IMR-90 (cell line): ENCODE data around the gene SPON1. TPM values are rescaled to one million over a fixed set of nuclear protein-coding genes. Genes with fewer than 3 reads are reported as not detected.

Experiments used
- ATAC-seq: fragments of 200-7000 bp; cut with Tn5 transposase; 2 replicates; pipeline ENCODE4 v1.9.1; 2020; ENCODE audit warnings: low read depth, mild to moderate bottlenecking, moderate library complexity
- BruUV-seq: library from RNA; stranded (reverse); fragments of 400-500 nt; replicated peaks from 2 replicates; lab custom pipeline; 2021; lab: Mats Ljungman, UMichigan
- CTCF ChIA-PET: fragments of 300-600 bp; formaldehyde crosslinking; extraction: SDS; loops from one replicate; lab custom pipeline; 2021; ENCODE audit warnings: antibody characterized with exemption; lab: Yijun Ruan, JAX
- POLR2A ChIA-PET: fragments of 300-600 bp; sonication (Branson Sonifier 250); formaldehyde crosslinking; loops from one replicate; lab custom pipeline; 2022; ENCODE audit warnings: antibody characterized with exemption; ENCODE audit not compliant: unreplicated experiment; lab: Charles Lee
- DNase-seq: peaks from one replicate; pipeline ENCODE4 v3.0.0; 2013
- H2AFZ ChIP-seq: replicated peaks from 2 replicates; pipeline ENCODE3; 2013; ENCODE audit warnings: low read length, mild to moderate bottlenecking; ENCODE audit not compliant: poor library complexity
- H2AK5ac ChIP-seq: 2 replicates; pipeline ENCODE4 v1.6.1; 2013; ENCODE audit warnings: low read depth, low read length, inconsistent platforms
- H2AK9ac ChIP-seq: replicated peaks from 2 replicates; pipeline ENCODE3; 2013; ENCODE audit warnings: mild to moderate bottlenecking, low read depth, low read length, moderate library complexity; ENCODE audit not compliant: poor library complexity
- H2BK120ac ChIP-seq: 2 replicates; pipeline ENCODE4 v1.6.1; 2013; ENCODE audit warnings: low read depth, low read length, inconsistent platforms
- H2BK15ac ChIP-seq: 3 replicates; pipeline ENCODE4 v1.6.1; 2013; ENCODE audit warnings: low read depth, low read length, inconsistent platforms
- H2BK20ac ChIP-seq: 2 replicates; pipeline ENCODE4 v1.6.1; 2013; ENCODE audit warnings: low read depth, mild to moderate bottlenecking, inconsistent platforms, low read length, moderate library complexity
- H2BK5ac ChIP-seq: 2 replicates; pipeline ENCODE4 v1.6.1; 2013; ENCODE audit warnings: mild to moderate bottlenecking, low read depth, low read length, inconsistent platforms; ENCODE audit not compliant: poor library complexity, severe bottlenecking
- H3K14ac ChIP-seq: replicated peaks from 2 replicates; pipeline ENCODE4 v1.6.1; 2013; ENCODE audit warnings: low read depth, low read length, inconsistent platforms
- H3K18ac ChIP-seq: 2 replicates; pipeline ENCODE4 v1.6.1; 2013; ENCODE audit warnings: low read depth, low read length, control low read depth
- H3K23ac ChIP-seq: 2 replicates; pipeline ENCODE4 v1.6.1; 2013; ENCODE audit warnings: low read depth, low read length, inconsistent platforms
- H3K27ac ChIP-seq: 2 replicates; pipeline ENCODE4 v1.5.1; 2013; ENCODE audit warnings: mild to moderate bottlenecking, control low read depth, low read length; ENCODE audit not compliant: insufficient read depth
- H3K27me3 ChIP-seq: 2 replicates; pipeline ENCODE4 v1.6.1; 2013; ENCODE audit warnings: low read length; ENCODE audit not compliant: control insufficient read depth, insufficient read depth
- H3K36me3 ChIP-seq: 2 replicates; pipeline ENCODE4 v1.6.1; 2013; ENCODE audit warnings: low read length, mixed read lengths; ENCODE audit not compliant: control insufficient read depth, insufficient read depth
- H3K4ac ChIP-seq: 2 replicates; pipeline ENCODE4 v1.6.1; 2013; ENCODE audit warnings: low read depth, low read length, inconsistent platforms
- H3K4me1 ChIP-seq: 2 replicates; pipeline ENCODE4 v1.6.1; 2013; ENCODE audit warnings: low read length, mixed read lengths; ENCODE audit not compliant: control insufficient read depth, insufficient read depth
- H3K4me2 ChIP-seq: 2 replicates; pipeline ENCODE4 v1.6.1; 2013; ENCODE audit warnings: low read depth, mild to moderate bottlenecking, control low read depth, low read length, moderate library complexity
- H3K4me3 ChIP-seq: 2 replicates; pipeline ENCODE4 v1.5.1; 2013; ENCODE audit warnings: low read depth, mild to moderate bottlenecking, control low read depth, low read length, moderate library complexity; ENCODE audit not compliant: insufficient read depth
- H3K56ac ChIP-seq: 2 replicates; pipeline ENCODE4 v1.6.1; 2013; ENCODE audit warnings: low read length, inconsistent platforms; ENCODE audit not compliant: insufficient read depth; ENCODE audit errors: extremely low read depth
- H3K79me1 ChIP-seq, 2 experiments: 2 replicates each; pipeline ENCODE4 v1.6.1; 2013; ENCODE audit warnings: low read length in 2 of 2, inconsistent platforms in 1 of 2, low read depth in 1 of 2
- H3K9ac ChIP-seq: 2 replicates; pipeline ENCODE4 v1.6.1; 2013; ENCODE audit warnings: low read depth, low read length, control low read depth
- H3K9me1 ChIP-seq: 2 replicates; pipeline ENCODE4 v1.6.1; 2013; ENCODE audit warnings: low read length, inconsistent platforms; ENCODE audit not compliant: insufficient read depth
- H3K9me3 ChIP-seq: 2 replicates; pipeline ENCODE4 v1.6.1; 2013; ENCODE audit warnings: low read length; ENCODE audit not compliant: control insufficient read depth, insufficient read depth
- H4K20me1 ChIP-seq: 2 replicates; pipeline ENCODE4 v1.6.1; 2013; ENCODE audit warnings: low read length, inconsistent platforms; ENCODE audit not compliant: insufficient read depth
- H4K5ac ChIP-seq: 2 replicates; pipeline ENCODE4 v1.6.1; 2013; ENCODE audit warnings: mild to moderate bottlenecking, low read depth, low read length, control low read depth
- H4K8ac ChIP-seq, 2 experiments: 2 replicates each; pipeline ENCODE4 v1.6.1; 2013; ENCODE audit warnings: low read depth in 2 of 2, low read length in 2 of 2, control low read depth in 1 of 2, inconsistent platforms in 1 of 2
- H4K91ac ChIP-seq: 2 replicates; pipeline ENCODE4 v1.6.1; 2013; ENCODE audit warnings: low read depth, low read length, inconsistent platforms; ENCODE audit not compliant: insufficient read depth
- CEBPB ChIP-seq: IDR thresholded peaks from 2 replicates; pipeline ENCODE4 v1.6.1; 2012; ENCODE audit warnings: low read depth, low read length, improper control_type of control experiment
- MAFK ChIP-seq: IDR thresholded peaks from 2 replicates; pipeline ENCODE4 v1.6.1; 2012; ENCODE audit warnings: low read depth, low read length, improper control_type of control experiment
- MXI1 ChIP-seq: IDR thresholded peaks from 2 replicates; pipeline ENCODE4 v1.6.1; 2012; ENCODE audit warnings: low read depth, mild to moderate bottlenecking, low read length, moderate library complexity, borderline replicate concordance
- POLR2A ChIP-seq: IDR thresholded peaks from 2 replicates; pipeline ENCODE4 v1.6.1; 2012; ENCODE audit warnings: mild to moderate bottlenecking, low read depth, low read length
- WGBS, 2 experiments: methylation state at CpG; one replicate each; pipeline versions ENCODE4 v1.1.5 to v1.1.7; 2013; ENCODE audit warnings: missing lambda C conversion rate in 2 of 2; ENCODE audit not compliant: insufficient read length in 1 of 2; ENCODE audit errors: extremely low coverage in 2 of 2; 5-methylcytosine and 5-hydroxymethylcytosine counted together
- dilution Hi-C: fragments of 300-500 bp; cut with HindIII; formaldehyde crosslinking; loops from one replicate; pipeline ENCODE4 v1.14.3; 2018; ENCODE audit warnings: low sequenced_read_pairs; ENCODE audit not compliant: unreplicated experiment
- in situ Hi-C: fragments of 300-500 bp; cut with MboI; formaldehyde crosslinking; loops from 3 replicates; pipeline ENCODE4 v1.14.3; 2019; ENCODE audit warnings: low sequenced_read_pairs, inconsistent platforms, mixed read lengths
- intact Hi-C: fragments of 100-400 bp; cut with micrococcal nuclease; formaldehyde crosslinking; loops from 2 replicates; pipeline ENCODE4 v1.10.0; 2022
- polyA plus RNA-seq, 3 experiments: library from polyadenylated mRNA; depleted of rRNA; stranded (reverse); fragments of >200 nt; gene quantifications; 2 replicates each; pipeline ENCODE4 v1.2.3, GENCODE V29; 2012; ENCODE audit warnings: low replicate concordance in 1 of 3
- total RNA-seq: library from RNA; depleted of rRNA; stranded (reverse); fragments of >200 nt; gene quantifications from 2 replicates; pipeline ENCODE4 v1.2.3, GENCODE V29; 2012

Gene SPON1
- total and polyA plus RNA-seq, 2 of the 4 experiments (the other 2 are of a cell fraction): 0.62 to 0.72 TPM

GRCh38 chr11:14202251-14203196 lies 240.0 kb downstream of the SPON1 start (continued):
- no peak for TF ChIP-seq MXI1

DNA sequence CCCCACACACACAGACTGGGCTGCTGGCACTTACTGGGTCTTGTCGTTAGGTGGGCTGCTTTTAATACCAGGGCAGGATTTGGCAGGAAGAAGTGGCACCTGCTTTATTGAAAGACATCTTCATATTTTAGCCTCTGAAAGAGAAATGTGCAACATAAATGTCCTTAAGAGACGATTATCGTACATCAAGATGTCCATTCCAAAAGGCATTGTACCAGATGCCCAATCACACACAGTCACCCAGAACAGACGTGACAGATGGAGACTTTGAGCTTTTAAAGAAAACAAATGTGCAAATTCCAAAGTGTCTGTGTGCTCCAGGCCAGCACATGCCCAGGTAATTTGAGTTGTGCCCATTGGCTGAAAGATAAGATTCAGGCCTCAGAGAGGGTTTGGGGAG lies 240.8 kb downstream of the SPON1 start:
- H2BK20ac ChIP-seq: no peak overlapping the region
- no TSS peak for BruUV-seq
- dilution Hi-C loops (no loop called here), intact Hi-C loops (no loop called here), in situ Hi-C loops (no loop called here)
- H3K4me3 ChIP-seq: no peak overlapping the region
- H3K79me1 ChIP-seq: no peaks in the 10 kb centered on the region
- no peak overlapping the region for H3K23ac ChIP-seq
- H2BK120ac ChIP-seq: no peak overlapping the region
- H4K20me1 ChIP-seq: no peaks in the 10 kb centered on the region
- no peak overlapping the region for H4K91ac ChIP-seq
- H3K27ac ChIP-seq: no peak overlapping the region
- DNase-seq (no peak), ATAC-seq (no peak)
- H4K5ac ChIP-seq: no peak overlapping the region
- no peak overlapping the region for H2AK5ac ChIP-seq
- H3K27me3 ChIP-seq: peaks cover 2% of the 10 kb centered on the region; the same call in 1 of the 2 replicates
- no peaks in the 10 kb centered on the region for H3K36me3 ChIP-seq
- H2AFZ ChIP-seq: no peak overlapping the region
- peaks cover 3% of the 10 kb centered on the region; the same call in 1 of the 2 replicates for H3K9me1 ChIP-seq
- POLR2A ChIA-PET: no interaction called here
- H3K56ac ChIP-seq: no peak overlapping the region
- H3K4me2 ChIP-seq: no peak overlapping the region
- H3K4me1 ChIP-seq: no peaks in the 10 kb centered on the region
- H2BK5ac ChIP-seq: no peak overlapping the region
- H3K9me3 ChIP-seq: no peaks in the 10 kb centered on the region
- CTCF ChIA-PET: no interaction called here
- H3K4ac ChIP-seq: no peak overlapping the region
- no peak overlapping the region for H3K18ac ChIP-seq
- H3K14ac ChIP-seq: no peak overlapping the region
- 100% methylated on average over 1 of the region's 4 CpGs; no CpG with 5 or more reads in 1 of the 2 experiments for WGBS, 2 experiments
- no peak overlapping the region for H2AK9ac ChIP-seq
- no peak overlapping the region for H2BK15ac ChIP-seq
- H3K9ac ChIP-seq: no peak overlapping the region
- TF ChIP-seq MAFK (no peak), MXI1 (no peak), POLR2A (no peak), CEBPB (no peak)
- no peak overlapping the region for H4K8ac ChIP-seq
